GM12878 (cell line): Measurements from ENCODE around the gene ZNF33B. TPM values are rescaled to one million over a fixed set of nuclear protein-coding genes. Genes with fewer than 3 reads are reported as not detected.
A peak's percentile ranks its signal among the peaks of the same experiment; 100 is the strongest.

Experiments
- ATAC-seq: fragments of 200-7000 bp; cut with Tn5 transposase; 3 replicates; pipeline ENCODE4 v1.9.1; 2020; ENCODE audit warnings: mild to moderate bottlenecking, moderate library complexity
- BruUV-seq: library from RNA; stranded (reverse); fragments of 400-500 nt; replicated peaks from 2 replicates; lab custom pipeline; 2021; lab: Mats Ljungman, UMichigan
- CTCF ChIA-PET: fragments of 300-600 bp; sonication (Branson Sonifier 250); formaldehyde crosslinking; extraction: SDS; loops from one replicate; lab custom pipeline; 2021; ENCODE audit warnings: inconsistent platforms; lab: Yijun Ruan, JAX
- POLR2A ChIA-PET: fragments of 350-600 bp; formaldehyde crosslinking; extraction: SDS; loops from one replicate; lab custom pipeline; 2021; ENCODE audit warnings: inconsistent platforms; lab: Charles Lee
- RAD21 ChIA-PET: fragments of 300-600 bp; sonication (Branson Sonifier 250); formaldehyde crosslinking; loops from one replicate; lab custom pipeline; 2023; ENCODE audit warnings: antibody characterized with exemption; ENCODE audit not compliant: unreplicated experiment; lab: Charles Lee
- SMC1A ChIA-PET: fragments of 300-600 bp; sonication (Branson Sonifier 250); formaldehyde crosslinking; loops from one replicate; lab custom pipeline; 2023; ENCODE audit not compliant: unreplicated experiment, uncharacterized antibody; lab: Charles Lee
- DNase-seq: peaks from one replicate; pipeline ENCODE4 v3.0.0-alpha.2; 2011; ENCODE audit warnings: low read depth, low spot score
- FAIRE-seq: peaks from 3 replicates; lab custom pipeline; 2011; peaks lifted over from hg19 to GRCh38; lab: Jason Lieb, UNC
- H2AFZ ChIP-seq: 2 replicates; pipeline ENCODE4 v1.6.0; 2011; ENCODE audit warnings: low read depth, low read length, control low read depth; ENCODE audit not compliant: control insufficient read depth
- H3K27ac ChIP-seq: 2 replicates; pipeline ENCODE4 v1.5.1; 2011; ENCODE audit warnings: control low read depth; ENCODE audit not compliant: control insufficient read depth, insufficient read depth
- H3K27me3 ChIP-seq, 2 experiments: replicated peaks in 1 of 2; 2 replicates each; pipeline versions ENCODE4 v1.6.0 to v1.6.1; 2011; ENCODE audit warnings: low read length in 1 of 2; ENCODE audit not compliant: control insufficient read depth in 2 of 2, insufficient read depth in 2 of 2
- H3K36me3 ChIP-seq, 2 experiments: 2 replicates each; pipeline ENCODE4 v1.5.1; 2011; ENCODE audit warnings: low read length in 1 of 2; ENCODE audit not compliant: control insufficient read depth in 2 of 2, insufficient read depth in 2 of 2
- H3K4me1 ChIP-seq: 2 replicates; pipeline ENCODE4 v1.6.1; 2011; ENCODE audit warnings: mild to moderate bottlenecking, low read length, moderate library complexity, mixed read lengths; ENCODE audit not compliant: control insufficient read depth, insufficient read depth
- H3K4me2 ChIP-seq: 2 replicates; pipeline ENCODE4 v1.6.0; 2011; ENCODE audit warnings: control low read depth; ENCODE audit not compliant: control insufficient read depth, insufficient read depth
- H3K4me3 ChIP-seq: fragments of 200-600 bp; sonication (generic); 2 replicates; pipeline ENCODE4 v1.5.1; 2016
- H3K79me2 ChIP-seq: 2 replicates; pipeline ENCODE4 v1.6.0; 2011; ENCODE audit warnings: low read length; ENCODE audit not compliant: control insufficient read depth, insufficient read depth
- H3K9ac ChIP-seq: 2 replicates; pipeline ENCODE4 v1.8.0; 2011; ENCODE audit warnings: low read length, control low read depth, mixed read lengths; ENCODE audit not compliant: control insufficient read depth, insufficient read depth
- H3K9me3 ChIP-seq: replicated peaks from 3 replicates; pipeline ENCODE4 v1.5.1; 2011; ENCODE audit warnings: mild to moderate bottlenecking, low read length; ENCODE audit not compliant: control insufficient read depth, insufficient read depth
- H4K20me1 ChIP-seq: 2 replicates; pipeline ENCODE4 v1.6.0; 2011; ENCODE audit not compliant: control insufficient read depth, insufficient read depth
- BHLHE40 ChIP-seq, 2 experiments: fragments of 450-650 bp in 1 of 2; IDR thresholded peaks; 2 replicates each; pipeline ENCODE4 v1.6.1; 2011 to 2017; ENCODE audit warnings: low read depth in 2 of 2, borderline replicate concordance in 1 of 2, improper control_type of control experiment in 1 of 2, low read length in 1 of 2, mild to moderate bottlenecking in 1 of 2
- BMI1 ChIP-seq: fragments of 450-650 bp; IDR thresholded peaks from 2 replicates; pipeline ENCODE4 v1.6.1; 2016; ENCODE audit warnings: mild to moderate bottlenecking, moderate library complexity, borderline replicate concordance
- CHD2 ChIP-seq: IDR thresholded peaks from 2 replicates; pipeline ENCODE4 v1.6.1; 2011; ENCODE audit warnings: low read depth, low read length, improper control_type of control experiment, borderline replicate concordance
- IKZF1 ChIP-seq: fragments of 450-650 bp; conservative IDR thresholded peaks from 2 replicates; pipeline ENCODE4 v1.6.1; 2017; ENCODE audit warnings: antibody characterized with exemption, mild to moderate bottlenecking
- PAX5 ChIP-seq: IDR thresholded peaks from 2 replicates; pipeline ENCODE4 v1.6.1; 2011; ENCODE audit warnings: low read depth, low read length, borderline replicate concordance
- PKNOX1 ChIP-seq: fragments of 450-650 bp; IDR thresholded peaks from 2 replicates; pipeline ENCODE4 v1.6.1; 2016; ENCODE audit warnings: mild to moderate bottlenecking
- RAD21 ChIP-seq: IDR thresholded peaks from 2 replicates; pipeline ENCODE4 v1.6.1; 2011; ENCODE audit warnings: mild to moderate bottlenecking, low read depth, low read length, moderate library complexity; ENCODE audit not compliant: insufficient read depth
- RCOR1 ChIP-seq: conservative IDR thresholded peaks from 2 replicates; pipeline ENCODE4 v1.6.1; 2012; ENCODE audit warnings: low read depth, low read length, improper control_type of control experiment
- SMARCA5 ChIP-seq: fragments of 450-650 bp; IDR thresholded peaks from 2 replicates; pipeline ENCODE4 v1.6.1; 2017; ENCODE audit warnings: mild to moderate bottlenecking
- YBX1 ChIP-seq: fragments of 450-650 bp; IDR thresholded peaks from 2 replicates; pipeline ENCODE4 v1.6.1; 2016; ENCODE audit warnings: antibody characterized with exemption
- ZNF274 ChIP-seq: IDR thresholded peaks from one replicate; pipeline ENCODE4 v1.8.0; 2011; ENCODE audit not compliant: insufficient read length, insufficient read depth
- ZNF384 ChIP-seq: IDR thresholded peaks from 2 replicates; pipeline ENCODE4 v1.6.1; 2012; ENCODE audit warnings: low read depth, mild to moderate bottlenecking, low read length, improper control_type of control experiment, borderline replicate concordance
- WGBS: methylation state at CpG from one replicate; pipeline ENCODE4 v1.1.6; 2016; ENCODE audit warnings: low lambda C conversion rate; ENCODE audit not compliant: insufficient replicate concordance, insufficient coverage; ENCODE audit errors: missing lambda C conversion rate; 5-methylcytosine and 5-hydroxymethylcytosine counted together
- in situ Hi-C: fragments of 300-500 bp; cut with MboI; formaldehyde crosslinking; loops from 9 replicates; pipeline ENCODE4 v1.14.3; 2018; ENCODE audit warnings: mixed read lengths
- intact Hi-C: fragments of 100-400 bp; cut with micrococcal nuclease; formaldehyde crosslinking; loops from one replicate; pipeline ENCODE4 v1.14.2; 2022; ENCODE audit not compliant: unreplicated experiment
- polyA plus RNA-seq, 11 experiments: library from polyadenylated mRNA; depleted of rRNA in 4 of 11; unstranded in 6 of 11; stranded (reverse) in 5 of 11; fragments of >200 nt; fragmentation: Nextera tagmentation in 4 of 11; fragmentation: Illumina TruSeq in 1 of 11; extraction: Ambion mirVana in 4 of 11; extraction: Trizol in 1 of 11; gene quantifications; 1 replicate in 1 of 11; 2 replicates in 10 of 11; pipeline versions ENCODE4 v1.2.1 to v1.2.3, GENCODE V29; 2011 to 2016; ENCODE audit warnings: inconsistent platforms in 2 of 11, missing spikeins in 2 of 11, low read depth in 1 of 11
- total RNA-seq, 4 experiments: library from RNA; depleted of rRNA in 3 of 4; stranded (reverse); fragments of >200 nt in 3 of 4; fragmentation: Illumina TruSeq in 1 of 4; extraction: Trizol in 1 of 4; gene quantifications; 2 replicates each; pipeline versions ENCODE4 v1.2.1 to v1.2.3, GENCODE V29; 2013 to 2021
- TF ChIP-seq, protein P1 (sequence below): IDR thresholded peaks from 2 replicates; pipeline ENCODE4 v1.6.1; 2012; ENCODE audit warnings: improper control_type of control experiment, low read depth, low read length; ENCODE audit not compliant: insufficient replicate concordance
- TF ChIP-seq, protein P2 (sequence below): fragments of 450-650 bp; formaldehyde crosslinking; IDR thresholded peaks from 2 replicates; pipeline ENCODE4 v1.4.0; 2022; ENCODE audit warnings: mild to moderate bottlenecking, moderate library complexity

Gene ZNF33B
- total and polyA plus RNA-seq, 10 of the 15 experiments (the other 5 are each of a cell fraction or from before 2014, with no cell fraction given), result 5.3 to 19.7 (median 9.3) TPM

GRCh38 chr10:42549851-42550250 lies 88.5 kb downstream of the ZNF33B start:
- Histone ChIP-seq H3K4me2 (no peak overlapping the region), H3K79me2 (peaks cover 11% of the 10 kb centered on the region), H2AFZ (no peak overlapping the region), H3K9ac (no peak overlapping the region), H3K36me3 (no peaks in the 10 kb centered on the region), H4K20me1 (no peaks in the 10 kb centered on the region), H3K27ac (no peak overlapping the region), H3K27me3 (no peaks in the 10 kb centered on the region), H3K9me3 (no peaks in the 10 kb centered on the region), H3K4me3 (peak overlapping the region; percentile 28; the same call in 1 of the 2 replicates), H3K4me1 (no peaks in the 10 kb centered on the region; the same call in 1 of the 2 replicates)
- ChIA-PET RAD21 (no interaction called here), SMC1A (no interaction called here), POLR2A (interaction anchor here (0.7 kb wide), 1 partner anchor 472 kb away, joined by 9 read pairs; no protein-coding TSS in a partner anchor), CTCF (no interaction called here)
- no peak for ATAC-seq
- BruUV-seq, result no TSS peak
- intact Hi-C loops (no loop called here), in situ Hi-C loops (loop anchor here (5.0 to 10.0 kb wide), 2 partner anchors 232 to 585 kb away; partner anchors contain the start of genes BMS1 and CSGALNACT2)
- no peak for FAIRE-seq
- 91% methylated on average over 3 of the region's 3 CpGs for WGBS
- DNase-seq, result no peak
- TF ChIP-seq RAD21, result no peak
- TF ChIP-seq ZNF384, result no peak
- no peak for TF ChIP-seq PKNOX1
- no peak for TF ChIP-seq PAX5
- TF ChIP-seq SMARCA5, result no peak
- TF ChIP-seq BHLHE40 (IDR thresholded peaks at IDR 0.05; ENCODE audit: borderline replicate concordance in 1 of 2, low read depth in 2 of 2, low read length in 1 of 2), result no peak
- TF ChIP-seq BMI1, result no peak
- no peak for TF ChIP-seq ZNF274
- no peak for TF ChIP-seq YBX1
- TF ChIP-seq, protein P1, sequence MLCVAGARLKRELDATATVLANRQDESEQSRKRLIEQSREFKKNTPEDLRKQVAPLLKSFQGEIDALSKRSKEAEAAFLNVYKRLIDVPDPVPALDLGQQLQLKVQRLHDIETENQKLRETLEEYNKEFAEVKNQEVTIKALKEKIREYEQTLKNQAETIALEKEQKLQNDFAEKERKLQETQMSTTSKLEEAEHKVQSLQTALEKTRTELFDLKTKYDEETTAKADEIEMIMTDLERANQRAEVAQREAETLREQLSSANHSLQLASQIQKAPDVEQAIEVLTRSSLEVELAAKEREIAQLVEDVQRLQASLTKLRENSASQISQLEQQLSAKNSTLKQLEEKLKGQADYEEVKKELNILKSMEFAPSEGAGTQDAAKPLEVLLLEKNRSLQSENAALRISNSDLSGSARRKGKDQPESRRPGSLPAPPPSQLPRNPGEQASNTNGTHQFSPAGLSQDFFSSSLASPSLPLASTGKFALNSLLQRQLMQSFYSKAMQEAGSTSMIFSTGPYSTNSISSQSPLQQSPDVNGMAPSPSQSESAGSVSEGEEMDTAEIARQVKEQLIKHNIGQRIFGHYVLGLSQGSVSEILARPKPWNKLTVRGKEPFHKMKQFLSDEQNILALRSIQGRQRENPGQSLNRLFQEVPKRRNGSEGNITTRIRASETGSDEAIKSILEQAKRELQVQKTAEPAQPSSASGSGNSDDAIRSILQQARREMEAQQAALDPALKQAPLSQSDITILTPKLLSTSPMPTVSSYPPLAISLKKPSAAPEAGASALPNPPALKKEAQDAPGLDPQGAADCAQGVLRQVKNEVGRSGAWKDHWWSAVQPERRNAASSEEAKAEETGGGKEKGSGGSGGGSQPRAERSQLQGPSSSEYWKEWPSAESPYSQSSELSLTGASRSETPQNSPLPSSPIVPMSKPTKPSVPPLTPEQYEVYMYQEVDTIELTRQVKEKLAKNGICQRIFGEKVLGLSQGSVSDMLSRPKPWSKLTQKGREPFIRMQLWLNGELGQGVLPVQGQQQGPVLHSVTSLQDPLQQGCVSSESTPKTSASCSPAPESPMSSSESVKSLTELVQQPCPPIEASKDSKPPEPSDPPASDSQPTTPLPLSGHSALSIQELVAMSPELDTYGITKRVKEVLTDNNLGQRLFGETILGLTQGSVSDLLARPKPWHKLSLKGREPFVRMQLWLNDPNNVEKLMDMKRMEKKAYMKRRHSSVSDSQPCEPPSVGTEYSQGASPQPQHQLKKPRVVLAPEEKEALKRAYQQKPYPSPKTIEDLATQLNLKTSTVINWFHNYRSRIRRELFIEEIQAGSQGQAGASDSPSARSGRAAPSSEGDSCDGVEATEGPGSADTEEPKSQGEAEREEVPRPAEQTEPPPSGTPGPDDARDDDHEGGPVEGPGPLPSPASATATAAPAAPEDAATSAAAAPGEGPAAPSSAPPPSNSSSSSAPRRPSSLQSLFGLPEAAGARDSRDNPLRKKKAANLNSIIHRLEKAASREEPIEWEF, result no peak
- TF ChIP-seq RCOR1, result no peak
- TF ChIP-seq, protein P2, sequence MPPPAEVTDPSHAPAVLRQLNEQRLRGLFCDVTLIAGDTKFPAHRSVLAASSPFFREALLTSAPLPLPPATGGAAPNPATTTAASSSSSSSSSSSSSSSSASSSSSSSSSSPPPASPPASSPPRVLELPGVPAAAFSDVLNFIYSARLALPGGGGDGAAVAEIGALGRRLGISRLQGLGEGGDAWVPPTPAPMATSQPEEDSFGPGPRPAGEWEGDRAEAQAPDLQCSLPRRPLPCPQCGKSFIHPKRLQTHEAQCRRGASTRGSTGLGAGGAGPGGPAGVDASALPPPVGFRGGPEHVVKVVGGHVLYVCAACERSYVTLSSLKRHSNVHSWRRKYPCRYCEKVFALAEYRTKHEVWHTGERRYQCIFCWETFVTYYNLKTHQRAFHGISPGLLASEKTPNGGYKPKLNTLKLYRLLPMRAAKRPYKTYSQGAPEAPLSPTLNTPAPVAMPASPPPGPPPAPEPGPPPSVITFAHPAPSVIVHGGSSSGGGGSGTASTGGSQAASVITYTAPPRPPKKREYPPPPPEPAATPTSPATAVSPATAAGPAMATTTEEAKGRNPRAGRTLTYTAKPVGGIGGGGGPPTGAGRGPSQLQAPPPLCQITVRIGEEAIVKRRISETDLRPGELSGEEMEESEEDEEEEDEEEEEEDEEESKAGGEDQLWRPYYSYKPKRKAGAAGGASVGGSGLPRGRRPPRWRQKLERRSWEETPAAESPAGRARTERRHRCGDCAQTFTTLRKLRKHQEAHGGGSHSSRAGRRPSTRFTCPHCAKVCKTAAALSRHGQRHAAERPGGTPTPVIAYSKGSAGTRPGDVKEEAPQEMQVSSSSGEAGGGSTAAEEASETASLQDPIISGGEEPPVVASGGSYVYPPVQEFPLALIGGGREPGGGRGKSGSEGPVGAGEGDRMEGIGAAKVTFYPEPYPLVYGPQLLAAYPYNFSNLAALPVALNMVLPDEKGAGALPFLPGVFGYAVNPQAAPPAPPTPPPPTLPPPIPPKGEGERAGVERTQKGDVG (CRISPR knock-in tag), result no peak
- TF ChIP-seq IKZF1, result no peak
- TF ChIP-seq CHD2, result no peak
